ENCODE measurements around the gene FAF2.

GRCh38 chr5:176553260-176554085 lies 105.3 kb downstream of the FAF2 start:
- TF ChIP-seq CTCF (IDR thresholded peaks at IDR 0.05) (no peak), ZFX (IDR thresholded peaks at IDR 0.05; ENCODE audit: borderline replicate concordance) (no peak)

Measured in 22Rv1 (cell line).